HL-60 (cell line): ENCODE measurements around the gene FBXO24.

ENCODE experiments used
- DNase-seq, 2 experiments: peaks; one replicate each; pipeline ENCODE4 v3.0.0-alpha.2; 2010 to 2020; ENCODE audit warnings: low read depth in 1 of 2, low spot score in 1 of 2
- H3K27ac ChIP-seq: fragments of 250-450 bp; sonication (Bioruptor Pico); replicated peaks from 2 replicates; pipeline ENCODE4 v1.5.1; 2020; ENCODE audit warnings: mild to moderate bottlenecking, moderate library complexity
- H3K27me3 ChIP-seq: fragments of 250-450 bp; sonication (Bioruptor Pico); 2 replicates; pipeline ENCODE4 v1.5.1; 2021; ENCODE audit warnings: mild to moderate bottlenecking, moderate library complexity; ENCODE audit not compliant: insufficient read depth, poor library complexity, severe bottlenecking
- H3K4me3 ChIP-seq: replicated peaks from 2 replicates; pipeline ENCODE4 v1.5.1; 2011; ENCODE audit warnings: mild to moderate bottlenecking, control low read depth, low read length; ENCODE audit not compliant: insufficient read depth
- GABPA ChIP-seq: IDR thresholded peaks from 2 replicates; pipeline ENCODE4 v1.6.1; 2012; ENCODE audit warnings: low read depth
- POLR2AphosphoS5 ChIP-seq: IDR thresholded peaks from 2 replicates; pipeline ENCODE4 v1.6.1; 2012; ENCODE audit warnings: low read depth
- SPI1 ChIP-seq: IDR thresholded peaks from 2 replicates; pipeline ENCODE4 v1.6.1; 2012; ENCODE audit warnings: low read depth, mild to moderate bottlenecking, borderline replicate concordance
- TF ChIP-seq, protein P1 (sequence below): IDR thresholded peaks from one replicate; pipeline ENCODE4 v1.5.1; 2011; ENCODE audit warnings: low read length, control low read depth, inconsistent platforms; ENCODE audit not compliant: insufficient read depth
- TF ChIP-seq, protein P2 (sequence below): IDR thresholded peaks from 2 replicates; pipeline ENCODE4 v1.6.1; 2012; ENCODE audit warnings: low read depth; ENCODE audit not compliant: insufficient replicate concordance

The FBXO24 gene

DNA sequence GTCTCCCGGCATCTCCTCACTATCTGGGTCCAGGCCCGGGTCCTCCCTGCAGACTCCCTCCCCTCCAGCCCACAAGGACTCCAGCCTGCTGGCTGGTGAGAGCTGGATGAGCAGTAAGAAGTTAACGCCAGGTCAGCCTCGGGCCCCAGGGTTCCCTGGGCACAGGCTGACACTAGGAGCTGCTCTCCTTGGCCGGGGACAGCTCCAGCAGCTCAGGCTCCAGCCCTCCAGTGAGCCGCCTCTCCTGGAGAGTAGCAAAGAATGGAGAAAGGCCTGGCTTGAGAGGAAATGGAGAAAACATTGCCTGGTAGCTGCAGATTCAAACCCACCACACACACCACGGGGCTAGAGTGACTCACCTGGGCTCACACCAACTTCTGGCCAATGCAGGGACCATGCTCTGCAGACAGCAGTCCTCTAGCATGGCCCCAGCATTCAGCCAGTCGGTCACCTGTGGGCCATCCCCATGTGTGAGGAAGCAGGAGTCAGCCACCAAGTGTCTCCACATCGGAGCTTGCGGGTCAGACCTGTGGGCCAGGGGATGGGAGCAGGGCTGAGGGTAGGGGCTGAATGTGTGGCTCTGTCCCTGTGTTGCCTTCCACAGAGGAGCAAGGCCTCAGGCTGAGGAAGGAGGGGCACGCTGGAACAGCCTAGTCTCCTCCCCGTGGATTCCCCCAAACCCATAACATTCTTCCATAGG, 18.9 kb upstream of the FBXO24 start:
- no peak for DNase-seq
- Histone ChIP-seq H3K27ac (no peak overlapping the region), H3K27me3 (peaks cover 3% of the 10 kb centered on the region), H3K4me3 (no peak overlapping the region)
- TF ChIP-seq, protein P1, sequence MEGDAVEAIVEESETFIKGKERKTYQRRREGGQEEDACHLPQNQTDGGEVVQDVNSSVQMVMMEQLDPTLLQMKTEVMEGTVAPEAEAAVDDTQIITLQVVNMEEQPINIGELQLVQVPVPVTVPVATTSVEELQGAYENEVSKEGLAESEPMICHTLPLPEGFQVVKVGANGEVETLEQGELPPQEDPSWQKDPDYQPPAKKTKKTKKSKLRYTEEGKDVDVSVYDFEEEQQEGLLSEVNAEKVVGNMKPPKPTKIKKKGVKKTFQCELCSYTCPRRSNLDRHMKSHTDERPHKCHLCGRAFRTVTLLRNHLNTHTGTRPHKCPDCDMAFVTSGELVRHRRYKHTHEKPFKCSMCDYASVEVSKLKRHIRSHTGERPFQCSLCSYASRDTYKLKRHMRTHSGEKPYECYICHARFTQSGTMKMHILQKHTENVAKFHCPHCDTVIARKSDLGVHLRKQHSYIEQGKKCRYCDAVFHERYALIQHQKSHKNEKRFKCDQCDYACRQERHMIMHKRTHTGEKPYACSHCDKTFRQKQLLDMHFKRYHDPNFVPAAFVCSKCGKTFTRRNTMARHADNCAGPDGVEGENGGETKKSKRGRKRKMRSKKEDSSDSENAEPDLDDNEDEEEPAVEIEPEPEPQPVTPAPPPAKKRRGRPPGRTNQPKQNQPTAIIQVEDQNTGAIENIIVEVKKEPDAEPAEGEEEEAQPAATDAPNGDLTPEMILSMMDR = no peak
- TF ChIP-seq SPI1 = no peak
- TF ChIP-seq GABPA = no peak
- TF ChIP-seq, protein P2, sequence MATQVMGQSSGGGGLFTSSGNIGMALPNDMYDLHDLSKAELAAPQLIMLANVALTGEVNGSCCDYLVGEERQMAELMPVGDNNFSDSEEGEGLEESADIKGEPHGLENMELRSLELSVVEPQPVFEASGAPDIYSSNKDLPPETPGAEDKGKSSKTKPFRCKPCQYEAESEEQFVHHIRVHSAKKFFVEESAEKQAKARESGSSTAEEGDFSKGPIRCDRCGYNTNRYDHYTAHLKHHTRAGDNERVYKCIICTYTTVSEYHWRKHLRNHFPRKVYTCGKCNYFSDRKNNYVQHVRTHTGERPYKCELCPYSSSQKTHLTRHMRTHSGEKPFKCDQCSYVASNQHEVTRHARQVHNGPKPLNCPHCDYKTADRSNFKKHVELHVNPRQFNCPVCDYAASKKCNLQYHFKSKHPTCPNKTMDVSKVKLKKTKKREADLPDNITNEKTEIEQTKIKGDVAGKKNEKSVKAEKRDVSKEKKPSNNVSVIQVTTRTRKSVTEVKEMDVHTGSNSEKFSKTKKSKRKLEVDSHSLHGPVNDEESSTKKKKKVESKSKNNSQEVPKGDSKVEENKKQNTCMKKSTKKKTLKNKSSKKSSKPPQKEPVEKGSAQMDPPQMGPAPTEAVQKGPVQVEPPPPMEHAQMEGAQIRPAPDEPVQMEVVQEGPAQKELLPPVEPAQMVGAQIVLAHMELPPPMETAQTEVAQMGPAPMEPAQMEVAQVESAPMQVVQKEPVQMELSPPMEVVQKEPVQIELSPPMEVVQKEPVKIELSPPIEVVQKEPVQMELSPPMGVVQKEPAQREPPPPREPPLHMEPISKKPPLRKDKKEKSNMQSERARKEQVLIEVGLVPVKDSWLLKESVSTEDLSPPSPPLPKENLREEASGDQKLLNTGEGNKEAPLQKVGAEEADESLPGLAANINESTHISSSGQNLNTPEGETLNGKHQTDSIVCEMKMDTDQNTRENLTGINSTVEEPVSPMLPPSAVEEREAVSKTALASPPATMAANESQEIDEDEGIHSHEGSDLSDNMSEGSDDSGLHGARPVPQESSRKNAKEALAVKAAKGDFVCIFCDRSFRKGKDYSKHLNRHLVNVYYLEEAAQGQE = no peak
- no peak for TF ChIP-seq POLR2AphosphoS5

DNA sequence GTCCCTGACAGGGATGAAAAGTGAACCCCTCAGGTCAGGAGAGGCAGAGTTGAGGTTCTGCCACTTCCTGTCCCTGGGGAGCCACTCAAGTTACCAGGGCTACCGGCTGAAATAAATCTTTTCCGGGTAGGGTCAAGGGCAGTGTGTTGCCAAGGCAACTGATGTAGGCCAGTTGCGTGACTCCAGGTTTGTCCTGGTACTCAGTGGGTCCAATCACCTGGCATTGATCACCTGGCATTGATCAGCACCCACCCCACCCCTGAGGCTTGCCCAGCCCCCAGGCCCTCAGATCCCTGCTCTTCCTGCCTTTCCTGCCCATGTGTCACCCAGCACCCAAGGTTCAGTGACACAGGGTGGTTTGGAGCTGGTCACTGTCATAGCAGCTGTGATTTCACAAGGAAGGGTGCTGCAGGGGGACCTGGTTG, 18.4 kb upstream of the FBXO24 start:
- no peak for DNase-seq
- Histone ChIP-seq H3K27ac (no peak overlapping the region), H3K4me3 (no peak overlapping the region), H3K27me3 (peaks cover 3% of the 10 kb centered on the region)
- TF ChIP-seq, protein P1 = no peak
- TF ChIP-seq, protein P2 = no peak
- TF ChIP-seq SPI1 = no peak
- TF ChIP-seq GABPA = no peak
- TF ChIP-seq POLR2AphosphoS5 = no peak

DNA sequence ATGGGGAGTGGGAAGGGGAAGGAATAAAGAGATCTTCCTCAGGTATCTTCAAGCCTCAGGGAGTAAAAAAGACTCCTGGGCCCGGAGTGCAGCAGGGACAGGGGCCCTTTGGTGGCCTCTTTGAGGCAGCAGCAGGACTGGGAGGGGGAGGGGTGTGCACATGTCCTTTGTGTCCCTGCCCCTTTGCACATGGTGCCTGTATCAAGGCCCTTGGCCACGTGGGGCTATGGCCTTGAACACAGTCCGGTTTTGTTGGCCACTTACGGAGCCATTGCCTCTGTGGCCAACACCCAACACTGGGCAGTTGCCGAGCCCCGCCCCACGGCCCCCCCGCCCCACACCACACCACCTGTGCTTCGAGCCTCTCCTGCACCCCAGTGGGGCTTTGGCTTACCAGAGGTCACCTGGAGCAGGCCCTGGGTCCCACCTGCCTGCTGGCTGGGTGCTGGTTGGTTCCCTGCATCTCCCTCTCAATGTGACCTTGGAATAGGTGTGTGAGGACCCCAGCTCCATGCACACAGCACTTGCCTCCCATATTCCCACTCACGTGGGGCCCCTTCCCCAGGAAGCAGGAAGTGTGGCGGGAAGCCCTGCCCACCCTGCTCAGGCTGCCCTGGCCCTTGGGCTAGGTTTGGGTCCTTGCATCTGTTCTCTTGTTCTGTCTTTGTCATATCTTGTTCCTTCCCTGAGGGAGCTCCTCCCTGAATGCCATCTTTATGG, 17.8 kb upstream of the FBXO24 start:
- Histone ChIP-seq H3K4me3 (no peak overlapping the region), H3K27me3 (peaks cover 3% of the 10 kb centered on the region), H3K27ac (no peak overlapping the region)
- DNase-seq = no peak
- TF ChIP-seq, protein P1 = no peak
- no peak for TF ChIP-seq POLR2AphosphoS5
- TF ChIP-seq, protein P2 = no peak
- no peak for TF ChIP-seq SPI1
- TF ChIP-seq GABPA = no peak
